Stimulated activated CD4-positive, alpha-beta T cell treated with anti-CD3 and anti-CD28 coated beads, Interleukin-12 subunit alpha, Interleukin-12 subunit beta, amount 100 ng/mL, for 48 hours (primary cell): ENCODE data around the gene PPEF2.

Experiments
- DNase-seq, 3 donors: peaks; one replicate each; pipeline ENCODE4 v3.0.0-alpha.2; 2020; ENCODE audit warnings: low read depth in 2 of 3, low spot score in 1 of 3

The PPEF2 gene

DNA sequence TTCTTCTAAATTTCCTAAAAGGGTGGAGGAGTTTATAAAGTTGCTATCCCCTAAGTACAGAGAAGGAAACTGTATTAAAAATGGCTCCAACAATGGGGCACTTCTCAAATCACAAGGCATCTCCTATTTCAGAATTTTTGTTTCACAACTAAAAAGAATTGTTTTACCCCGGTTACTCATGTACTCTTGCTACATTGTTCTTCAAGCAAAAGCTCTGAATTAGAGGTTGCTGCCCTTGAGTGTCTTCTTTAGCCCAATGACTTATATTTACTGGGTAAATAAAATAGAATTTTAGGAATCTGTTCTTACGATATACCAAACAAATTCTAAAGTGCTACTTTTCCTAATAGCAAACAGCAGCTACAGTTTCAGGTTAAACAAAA is 67.5 kb downstream of the PPEF2 start:
- DNase-seq = no peak

DNA sequence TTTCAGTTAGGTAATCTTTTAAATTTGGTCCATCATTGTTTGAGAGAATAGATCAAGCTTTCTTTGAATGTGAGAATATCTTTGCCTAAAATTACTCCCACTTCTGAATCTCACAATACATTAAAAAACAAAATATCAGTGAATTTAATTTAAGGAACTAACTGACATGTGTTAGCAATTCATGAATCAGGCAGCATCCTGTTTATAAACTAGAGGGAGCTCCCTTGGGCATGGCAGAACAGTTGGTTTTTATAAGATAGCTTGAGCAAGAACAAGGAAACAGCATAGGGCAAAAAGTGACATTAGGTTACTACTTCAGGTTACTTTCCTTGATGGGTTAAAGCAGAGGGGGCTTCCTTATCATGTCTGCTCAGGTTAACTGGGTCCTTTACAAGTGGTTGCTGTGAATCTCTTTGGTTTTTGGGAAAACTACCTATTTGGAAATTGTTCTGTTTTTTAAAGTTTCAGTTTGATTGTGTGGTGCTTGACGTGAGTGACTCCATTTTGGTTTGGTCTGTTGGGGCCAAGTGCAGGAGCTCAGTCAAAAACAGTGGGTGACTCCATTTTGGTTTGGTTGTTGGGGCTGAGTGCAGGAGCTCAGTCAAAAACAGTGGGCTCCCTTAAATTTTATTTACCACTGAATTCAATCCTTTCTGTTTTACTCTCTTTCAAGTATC is 68.0 kb downstream of the PPEF2 start:
- no peak for DNase-seq

DNA sequence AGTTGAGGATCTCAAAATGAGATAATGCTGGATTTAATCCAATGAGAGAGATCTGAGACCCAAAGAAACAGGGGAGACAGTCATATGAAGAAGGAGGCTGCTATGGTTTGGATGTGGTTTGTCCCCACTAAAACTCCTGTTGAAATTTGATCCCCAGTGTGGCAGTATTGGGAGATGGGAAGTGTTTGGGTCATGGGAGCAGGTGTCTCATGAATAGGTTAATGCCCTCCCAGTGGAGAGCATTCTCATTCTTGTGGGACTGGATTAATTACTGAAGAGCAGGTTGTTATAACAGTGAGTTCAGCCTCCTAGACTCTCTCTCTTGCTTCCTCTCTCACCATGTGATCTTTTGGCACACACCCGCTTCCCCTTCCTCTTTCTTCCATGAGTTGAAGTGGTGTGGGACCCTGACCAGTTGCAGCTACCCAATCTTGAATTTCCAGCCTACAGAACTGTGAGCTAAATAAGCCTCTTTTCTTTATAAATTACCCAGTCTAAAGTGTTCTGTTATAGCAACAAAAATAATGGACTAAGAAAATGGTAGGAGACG is 70.3 kb downstream of the PPEF2 start:
- DNase-seq = no peak

DNA sequence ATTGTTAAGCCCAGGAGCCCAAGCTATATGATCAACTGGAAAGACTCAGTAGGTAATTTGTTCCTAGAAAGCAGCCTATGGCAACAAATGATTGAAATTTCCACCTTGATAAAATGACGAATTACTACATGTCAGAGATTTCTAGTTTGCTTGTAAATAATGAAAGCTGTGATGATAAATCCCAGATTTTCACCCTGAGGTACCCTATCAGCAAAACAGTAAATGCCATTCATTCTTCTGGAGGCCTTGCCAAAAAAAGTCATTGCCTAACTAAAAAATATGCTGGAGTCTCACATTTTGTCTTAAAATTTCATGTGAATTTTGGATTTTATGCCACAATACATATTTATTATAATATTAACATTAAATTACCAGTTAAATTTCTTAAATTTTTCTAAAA is 71.3 kb downstream of the PPEF2 start:
- no peak for DNase-seq

DNA sequence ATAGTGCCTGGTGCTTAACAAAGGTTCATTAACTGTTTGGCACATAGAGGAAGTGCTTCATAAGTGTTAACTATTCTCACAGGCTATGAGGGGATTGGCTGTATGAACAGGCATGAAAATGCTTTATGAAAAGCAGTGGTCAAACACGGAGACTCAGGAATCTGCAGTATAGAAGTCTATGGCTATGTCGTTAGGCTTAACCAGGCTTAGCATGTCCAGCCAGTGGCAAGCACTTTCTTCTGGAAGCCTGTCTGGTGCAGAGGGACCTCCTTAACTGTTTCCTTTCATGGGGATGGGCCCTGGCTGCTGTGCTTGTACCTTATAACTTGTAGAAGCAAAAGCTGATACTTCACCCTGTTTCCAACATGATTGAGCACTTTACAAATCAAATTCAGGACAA is 78.4 kb downstream of the PPEF2 start:
- DNase-seq = no peak

DNA sequence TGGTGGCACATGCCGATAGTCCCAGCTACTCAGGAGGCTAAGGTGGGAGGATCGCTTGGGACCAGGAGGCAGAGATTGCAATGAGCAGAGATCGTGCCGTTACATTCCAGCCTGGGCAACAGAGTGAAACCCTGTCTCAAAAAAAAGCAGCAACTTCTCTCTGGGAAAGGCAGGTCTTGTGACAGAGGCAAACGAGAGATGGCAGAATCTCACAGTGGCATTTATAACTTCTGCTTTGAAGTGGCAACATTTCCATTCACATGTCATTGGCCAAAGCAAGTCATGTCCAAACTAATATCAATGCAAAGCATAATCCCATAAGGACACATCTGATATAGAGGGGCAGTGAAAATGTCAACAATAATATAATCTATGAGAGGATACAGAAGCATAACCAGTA is 79.8 kb downstream of the PPEF2 start:
- no peak for DNase-seq

DNA sequence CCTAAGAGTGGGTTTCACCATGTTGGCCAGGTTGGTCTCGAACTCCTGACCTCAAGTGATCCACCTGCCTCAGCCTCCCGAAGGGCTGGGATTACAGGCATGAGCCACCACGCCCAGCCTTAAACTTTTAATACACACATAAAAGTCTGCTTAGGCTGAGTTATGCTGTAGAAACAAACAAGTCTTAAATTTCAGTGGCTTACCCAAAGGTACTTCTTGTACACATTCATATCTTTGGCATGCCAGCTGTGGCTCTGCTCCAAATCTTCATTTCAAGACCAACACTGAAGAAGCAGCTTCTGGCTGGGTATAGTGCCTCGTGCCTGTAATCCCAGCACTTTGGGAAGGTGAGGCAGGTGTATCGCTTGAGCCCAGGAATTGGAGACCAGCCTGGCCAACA is 80.3 kb downstream of the PPEF2 start:
- DNase-seq = no peak

DNA sequence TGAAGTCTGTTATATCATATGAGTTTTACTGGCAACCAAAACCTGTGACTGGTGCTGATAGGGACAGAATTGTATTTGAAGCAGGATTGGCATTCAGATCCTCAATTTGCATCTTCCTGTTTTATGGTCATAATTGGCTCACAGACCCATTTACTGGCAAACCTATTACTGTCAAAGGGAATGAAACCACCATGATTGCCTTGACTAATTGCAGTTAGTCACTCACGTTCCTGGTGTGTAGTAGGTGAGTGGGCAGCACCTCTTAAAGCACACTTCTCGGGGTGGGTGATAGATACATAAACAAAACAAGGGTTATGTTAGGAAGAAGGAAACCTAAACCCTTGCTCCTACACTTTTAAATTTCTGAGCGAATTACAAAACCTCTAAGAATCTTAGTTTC is 81.0 kb downstream of the PPEF2 start:
- DNase-seq = peak in 1 of 3 donors; percentile 6

DNA sequence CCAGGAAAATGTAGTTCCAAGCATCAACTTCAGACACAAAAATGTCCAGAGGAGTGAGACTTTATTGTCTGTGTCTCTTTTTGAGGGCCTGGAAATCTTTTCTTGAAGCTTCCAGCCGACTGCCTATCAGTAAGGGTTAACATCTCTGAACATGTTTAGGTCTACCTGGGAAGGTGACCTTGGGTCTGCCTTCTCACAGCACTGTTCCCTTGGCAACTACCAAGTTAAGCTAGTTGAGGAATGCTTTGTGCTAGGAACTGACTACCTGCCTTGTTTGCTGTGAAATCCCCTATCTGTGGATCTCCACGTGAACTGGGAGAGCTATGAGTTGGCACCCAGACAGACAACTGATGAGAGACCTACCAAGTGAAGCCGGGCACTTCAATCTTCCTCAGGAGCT is 81.6 kb downstream of the PPEF2 start:
- DNase-seq = no peak

DNA sequence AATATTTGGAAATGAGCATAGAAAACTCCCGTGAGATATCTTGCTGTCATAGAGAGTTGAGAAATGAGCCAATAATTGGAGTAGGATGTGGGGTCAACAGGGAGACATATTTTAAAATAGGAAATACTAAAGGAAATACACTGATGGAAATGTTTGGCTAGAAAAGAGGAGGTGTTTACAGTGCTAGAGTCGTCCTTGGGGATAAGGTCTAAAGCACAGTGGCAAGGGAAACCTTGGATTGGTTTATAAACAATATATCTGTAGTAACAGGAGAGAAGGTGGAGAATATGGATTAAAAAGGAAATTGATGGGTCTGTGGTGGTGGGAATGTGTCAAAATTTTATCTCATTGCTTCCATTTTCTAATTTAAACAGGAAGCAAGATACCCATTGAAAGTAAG is 82.1 kb downstream of the PPEF2 start:
- no peak for DNase-seq

DNA sequence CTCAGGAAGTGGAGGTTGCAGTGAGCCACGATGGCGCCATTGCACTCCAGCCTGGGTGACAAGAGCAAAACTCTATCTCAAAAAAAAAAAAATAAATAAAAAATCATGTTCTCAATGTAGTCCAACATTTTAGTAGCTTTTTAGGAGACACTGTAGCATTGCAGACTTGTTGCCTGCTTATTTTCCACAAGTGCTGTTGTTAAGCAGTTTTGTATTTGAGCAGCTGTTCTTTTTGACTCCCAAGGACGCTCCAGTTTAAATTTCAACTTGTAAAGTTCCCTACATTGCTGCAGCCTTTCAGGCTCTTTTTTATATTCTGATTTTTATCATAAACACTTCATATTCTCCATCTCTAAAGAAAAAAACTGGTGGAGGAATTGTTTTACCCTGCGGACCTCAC is 83.1 kb downstream of the PPEF2 start:
- no peak for DNase-seq

DNA sequence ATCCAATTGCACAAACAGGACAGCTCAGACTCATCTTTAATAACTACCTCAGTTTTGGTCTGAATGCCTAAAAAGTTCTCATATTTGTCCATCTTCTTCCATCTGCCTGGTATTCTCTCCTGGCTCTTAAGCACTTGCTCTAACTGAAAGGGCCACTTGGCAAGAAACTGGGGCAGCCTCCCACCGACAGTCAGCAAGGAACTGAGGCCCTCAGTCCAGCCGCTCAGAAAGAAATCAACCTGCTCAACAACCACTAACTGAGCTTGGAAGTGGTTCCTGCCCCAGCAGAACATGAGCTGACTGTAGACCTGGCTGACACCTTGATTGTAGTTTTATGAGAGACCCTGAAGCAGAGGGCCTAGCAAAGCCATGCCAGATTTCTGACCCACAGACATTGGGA is 84.4 kb downstream of the PPEF2 start:
- no peak for DNase-seq
